ENCODE measurements around the gene PRAMEF7. TPM values are rescaled to one million over a fixed set of nuclear protein-coding genes. Genes with fewer than 3 reads are reported as not detected.
"Not testable (repeated sequence)": the region's sequence is repeated elsewhere in the genome, so short reads cannot be mapped to it uniquely, and the experiment has no call there.

Gene PRAMEF7
- not detected in 2 replicates for total RNA-seq (2014; rRNA removed; shearing (Covaris generic))
- not detected in 2 replicates for polyA plus RNA-seq (2015; cell fraction: cytosol; rRNA removed)
- not detected in 2 replicates for polyA plus RNA-seq (2015; cell fraction: nucleus; rRNA removed)

DNA sequence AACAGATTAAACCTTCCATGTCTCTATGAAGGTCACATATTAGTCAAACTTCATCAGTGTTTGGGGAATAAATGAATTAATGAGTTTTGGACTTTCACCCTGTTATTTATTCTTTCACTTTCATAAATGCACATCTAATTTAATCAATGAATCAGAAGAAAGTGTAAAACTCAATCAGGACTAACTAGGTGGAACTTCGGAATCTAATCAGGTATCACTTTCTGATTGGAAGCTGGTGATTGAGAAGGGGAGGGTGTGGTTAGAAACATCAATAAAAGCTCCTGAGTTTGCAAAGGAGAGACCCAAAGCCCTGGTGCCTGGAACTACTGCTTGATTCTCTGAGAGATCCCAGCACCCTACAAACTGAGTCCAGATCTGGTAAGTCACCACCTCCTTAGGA, at the start of gene PRAMEF7:
PRAMEF7 (plus strand) TSS at position 301 of the 400 bp plus-strand sequence. CDS start 1,083 bp downstream, outside the sequence.
- not testable (repeated sequence) for DNase-seq (ENCODE audit: low read depth)

DNA sequence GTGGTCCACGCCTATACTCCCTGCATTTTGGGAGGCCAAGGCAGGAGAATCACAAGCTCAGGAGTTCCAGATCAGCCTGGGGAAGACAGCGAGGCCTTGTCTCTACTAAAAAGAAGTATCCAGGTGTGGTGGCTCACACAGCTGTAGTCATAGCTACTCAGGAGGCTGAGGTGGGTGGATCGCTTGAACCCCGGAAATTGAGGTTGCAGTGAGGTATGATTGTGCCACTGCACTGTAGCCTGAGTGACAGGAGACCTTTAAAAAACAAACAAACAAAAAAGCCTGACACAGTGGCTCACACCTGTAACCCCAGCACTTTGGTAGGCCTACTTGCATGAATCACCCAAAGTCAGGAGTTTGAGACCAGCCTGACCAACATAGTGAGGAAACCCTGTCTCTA, 38.0 kb upstream of the PRAMEF7 start:
- not testable (repeated sequence) for DNase-seq (ENCODE audit: low read depth)

DNA sequence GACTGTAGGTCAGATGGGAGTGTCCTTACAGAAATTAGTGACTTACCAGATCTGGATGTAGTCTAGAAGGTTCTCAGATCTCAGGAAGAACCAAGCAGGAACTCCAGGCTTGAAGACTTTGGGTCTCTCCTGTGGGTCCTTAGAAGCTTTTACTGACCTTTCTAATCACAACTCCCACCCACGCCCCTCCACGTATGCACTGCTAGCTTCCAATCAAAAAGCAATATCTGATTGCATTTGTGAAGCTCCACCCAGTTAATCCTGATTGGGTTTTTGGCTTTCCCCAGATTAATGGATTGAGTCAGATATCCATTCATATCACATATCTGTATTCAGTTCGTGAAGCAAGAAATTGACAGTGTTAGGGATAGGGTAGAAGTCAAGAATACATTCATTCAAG, 30.3 kb upstream of the PRAMEF7 start, which contains the start of gene PRAMEF4:
PRAMEF4 (minus strand) TSS at position 101 of the 400 bp plus-strand sequence. CDS start 2,807 bp downstream, outside the sequence.
- DNase-seq (ENCODE audit: low read depth) = not testable (repeated sequence)

DNA sequence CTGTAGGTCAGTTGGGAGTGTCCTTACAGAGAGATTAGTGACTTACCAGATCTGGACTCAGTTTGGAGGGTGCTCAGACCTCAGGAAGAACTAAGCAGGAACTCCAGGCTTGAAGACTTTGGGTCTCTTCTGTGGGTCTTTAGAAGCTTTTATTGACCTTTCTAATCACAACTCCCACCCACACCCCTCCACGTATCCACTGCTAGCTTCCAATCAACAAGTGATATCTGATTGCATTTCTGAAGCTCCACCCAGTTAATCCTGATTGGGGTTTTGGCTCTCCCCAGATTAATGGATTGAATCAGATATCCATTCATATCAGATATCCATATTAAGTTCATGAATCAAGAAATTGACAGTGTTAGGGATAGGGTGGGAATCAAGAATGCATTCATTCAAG, 18.2 kb upstream of the PRAMEF7 start, which contains the start of gene PRAMEF10:
PRAMEF10 (minus strand) TSS at position 101 of the 400 bp plus-strand sequence. CDS start 2,423 bp downstream, outside the sequence.
- not testable (repeated sequence) for DNase-seq (ENCODE audit: low read depth)

DNA sequence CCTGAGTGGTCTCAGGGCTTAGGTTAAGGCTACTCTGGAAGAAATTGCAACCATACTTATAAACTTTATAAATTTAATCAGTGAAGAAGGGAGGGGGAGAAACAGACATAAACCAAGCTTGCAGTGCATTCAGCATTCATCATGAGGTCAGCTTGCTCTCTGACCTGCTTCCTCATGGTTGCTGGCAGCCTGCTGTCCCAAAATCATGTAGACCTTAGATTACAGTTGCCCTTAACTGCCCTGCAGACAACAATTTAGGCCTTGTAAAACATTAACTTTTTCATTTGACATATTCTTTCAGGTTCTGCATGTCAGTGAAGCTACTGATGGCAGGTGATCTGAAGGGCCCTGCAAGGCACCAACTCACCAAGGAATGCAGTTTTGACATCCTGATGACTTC, 17.2 kb upstream of the PRAMEF7 start:
- not testable (repeated sequence) for DNase-seq (ENCODE audit: low read depth)

DNA sequence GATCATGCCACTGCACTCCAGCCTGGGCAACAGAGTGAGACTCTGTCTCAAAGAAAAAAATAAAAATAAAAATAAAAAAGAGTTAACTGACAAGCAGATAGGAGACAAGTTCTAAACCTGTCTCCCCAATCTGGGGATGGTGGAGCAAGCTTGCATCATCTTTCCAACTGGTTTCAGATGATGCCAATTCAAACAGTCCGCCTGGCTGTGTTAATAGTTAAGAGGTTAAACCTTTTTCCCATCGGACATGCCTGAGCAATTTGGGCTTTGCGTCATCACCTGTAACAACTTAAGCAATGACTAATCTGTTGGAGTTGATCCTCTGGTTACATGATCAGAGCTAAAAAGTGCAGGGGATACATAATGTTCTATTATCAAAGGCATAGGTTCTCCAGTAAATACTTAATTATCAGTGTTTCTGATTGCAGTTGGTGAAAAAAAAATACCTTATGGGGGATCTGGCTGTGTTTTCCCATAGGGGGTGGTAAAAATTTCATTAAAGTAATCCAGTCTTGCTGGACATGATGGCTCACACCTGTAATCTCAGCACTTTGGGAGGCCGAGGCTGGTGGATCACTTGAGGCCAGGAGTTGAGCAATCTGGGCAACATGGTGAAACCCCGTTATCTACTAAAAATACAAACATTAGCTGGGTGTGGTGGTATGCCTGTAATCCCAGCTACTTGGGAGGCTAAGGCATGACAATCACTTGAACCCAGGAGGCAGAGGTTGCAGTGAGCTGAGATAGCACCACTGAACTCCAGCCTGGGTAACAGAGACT, 12.4 kb upstream of the PRAMEF7 start:
- not testable (repeated sequence) for DNase-seq (ENCODE audit: low read depth)

DNA sequence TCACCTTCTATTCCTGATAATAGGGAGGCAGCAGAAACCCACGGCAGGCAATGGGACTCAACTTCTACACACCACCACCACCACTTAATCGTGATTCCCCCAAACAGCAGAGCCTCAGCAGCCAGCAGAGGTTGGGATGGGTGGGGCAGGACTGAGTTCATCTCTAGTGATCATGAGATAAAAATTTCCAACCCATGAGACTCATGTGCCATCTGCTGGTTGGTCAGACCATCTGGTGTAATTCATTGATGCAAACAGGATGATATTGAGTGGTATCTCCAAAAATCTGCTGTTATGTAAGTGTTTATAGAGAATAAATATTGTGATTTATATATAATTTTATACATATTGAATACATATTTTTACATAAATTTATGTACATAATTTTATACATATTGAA, 5.3 kb downstream of the PRAMEF7 start:
- DNase-seq (ENCODE audit: low read depth) = not testable (repeated sequence)

DNA sequence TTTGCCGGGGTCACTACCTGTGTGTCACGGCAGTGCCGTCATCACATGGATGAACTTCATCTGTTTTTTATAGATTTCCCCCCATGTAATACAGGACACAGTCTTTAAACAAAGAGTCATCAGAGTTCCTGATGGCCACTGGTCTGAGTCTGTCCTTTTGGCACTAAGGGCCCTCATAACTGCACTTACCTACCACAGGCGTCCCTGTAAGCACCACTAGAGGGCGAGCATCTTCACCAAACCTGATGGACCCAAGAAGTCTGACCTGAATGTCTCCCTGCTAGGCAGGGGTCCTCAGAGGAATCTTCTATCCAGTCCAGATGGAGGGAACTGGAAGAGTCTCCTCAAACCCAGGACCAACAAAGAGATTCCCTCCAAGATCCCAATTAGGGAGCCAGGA, 8.0 kb downstream of the PRAMEF7 start:
- not testable (repeated sequence) for DNase-seq (ENCODE audit: low read depth)

DNA sequence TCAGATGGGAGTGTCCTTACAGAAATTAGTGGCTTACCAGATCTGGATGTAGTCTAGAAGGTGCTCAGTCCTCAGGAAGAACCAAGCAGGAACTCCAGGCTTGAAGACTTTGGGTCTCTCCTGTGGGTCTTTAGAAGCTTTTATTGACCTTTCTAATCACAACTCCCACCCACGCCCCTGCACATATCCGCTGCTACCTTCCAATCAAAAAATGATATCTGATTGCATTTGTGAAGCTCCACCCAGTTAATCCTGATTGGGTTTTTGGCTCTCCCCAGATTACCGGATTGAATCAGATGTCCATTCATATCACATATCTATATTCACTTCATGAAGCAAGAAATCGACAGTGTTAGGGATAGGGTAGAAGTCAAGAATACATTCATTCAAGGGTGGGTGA, 31.1 kb downstream of the PRAMEF7 start, which contains the start of gene PRAMEF6:
PRAMEF6 (minus strand) TSS at position 101 of the 400 bp plus-strand sequence. CDS start 5,062 bp downstream, outside the sequence.
- DNase-seq (ENCODE audit: low read depth) = not testable (repeated sequence)

Small RNA genes lying within 50 kb of the gene (small RNA-seq; reads per million reads assigned to genes)
- not detected for gene RNU6-1072P

Other genes with a start within 250 kb of the PRAMEF7 start
- not detected in 2 replicates for gene AADACL3, start 200.5 kb upstream of the PRAMEF7 start, total RNA-seq (2014; rRNA removed; shearing (Covaris generic))
- not detected in 2 replicates for gene CFAP107, start 170.4 kb upstream of the PRAMEF7 start, total RNA-seq (2014; rRNA removed; shearing (Covaris generic))
- gene PRAMEF12, start 142.9 kb upstream of the PRAMEF7 start, total RNA-seq (2014; rRNA removed; shearing (Covaris generic)) = not detected in 2 replicates
- not detected in 2 replicates for gene PRAMEF1, start 125.2 kb upstream of the PRAMEF7 start, total RNA-seq (2014; rRNA removed; shearing (Covaris generic))
- not detected in 2 replicates for gene PRAMEF11, start 85.2 kb upstream of the PRAMEF7 start, total RNA-seq (2014; rRNA removed; shearing (Covaris generic))
- gene HNRNPCL1, start 67.9 kb upstream of the PRAMEF7 start, total RNA-seq (2014; rRNA removed; shearing (Covaris generic)) = not detected in 2 replicates
- gene PRAMEF2, start 59.5 kb upstream of the PRAMEF7 start, total RNA-seq (2014; rRNA removed; shearing (Covaris generic)) = not detected in 2 replicates
- gene PRAMEF4, start 30.4 kb upstream of the PRAMEF7 start, total RNA-seq (2014; rRNA removed; shearing (Covaris generic)) = not detected in 2 replicates
- not detected in 2 replicates for gene PRAMEF10, start 18.3 kb upstream of the PRAMEF7 start, total RNA-seq (2014; rRNA removed; shearing (Covaris generic))
- gene PRAMEF6, start 31.0 kb downstream of the PRAMEF7 start, total RNA-seq (2014; rRNA removed; shearing (Covaris generic)) = not detected in 2 replicates
- gene PRAMEF27, start 140.0 kb downstream of the PRAMEF7 start, total RNA-seq (2014; rRNA removed; shearing (Covaris generic)) = not detected in 2 replicates
- gene HNRNPCL3, start 144.2 kb downstream of the PRAMEF7 start, total RNA-seq (2014; rRNA removed; shearing (Covaris generic)) = not detected in 2 replicates
- not detected in 2 replicates for gene PRAMEF25, start 154.2 kb downstream of the PRAMEF7 start, total RNA-seq (2014; rRNA removed; shearing (Covaris generic))
- gene HNRNPCL2, start 200.2 kb downstream of the PRAMEF7 start, total RNA-seq (2014; rRNA removed; shearing (Covaris generic)) = not detected in 2 replicates
- gene PRAMEF26, start 239.4 kb downstream of the PRAMEF7 start, total RNA-seq (2014; rRNA removed; shearing (Covaris generic)) = not detected in 2 replicates
- not detected in 2 replicates for gene HNRNPCL4, start 249.0 kb downstream of the PRAMEF7 start, total RNA-seq (2014; rRNA removed; shearing (Covaris generic))

All from HT1080 (cell line).